SW480 (cell line): Measurements from ENCODE around the gene EMC6.

ENCODE experiments used
- DNase-seq: peaks from one replicate; pipeline ENCODE4 v3.0.0-alpha.2; 2016; ENCODE audit warnings: low spot score

EMC6 gene

GRCh38 chr17:3710951-3711383 lies 42.4 kb downstream of the EMC6 start:
- DNase-seq = peak; percentile 27

- no peak for DNase-seq
Observed at GRCh38 chr17:3712811-3713463, 44.3 kb downstream of the EMC6 start.

DNA sequence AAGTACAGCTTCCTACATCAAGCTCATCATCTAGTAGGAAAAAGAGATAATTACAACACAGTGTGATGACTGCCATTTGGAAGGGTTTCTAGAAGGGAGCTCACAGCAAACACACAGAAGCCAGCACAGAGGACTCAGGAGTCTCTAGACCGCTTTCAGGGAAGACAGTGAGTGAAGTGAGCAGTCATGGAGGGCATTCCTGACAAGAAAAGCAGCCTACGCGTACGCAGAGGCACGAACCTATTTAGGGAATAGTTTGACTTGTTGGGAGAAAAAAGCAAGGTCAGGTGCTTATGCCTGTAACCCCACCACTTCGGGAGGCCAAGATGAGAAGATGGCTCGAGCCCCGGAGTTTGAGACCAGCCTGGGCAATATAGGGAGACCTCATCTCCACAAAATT lies 46.7 kb downstream of the EMC6 start:
- no peak for DNase-seq

DNA sequence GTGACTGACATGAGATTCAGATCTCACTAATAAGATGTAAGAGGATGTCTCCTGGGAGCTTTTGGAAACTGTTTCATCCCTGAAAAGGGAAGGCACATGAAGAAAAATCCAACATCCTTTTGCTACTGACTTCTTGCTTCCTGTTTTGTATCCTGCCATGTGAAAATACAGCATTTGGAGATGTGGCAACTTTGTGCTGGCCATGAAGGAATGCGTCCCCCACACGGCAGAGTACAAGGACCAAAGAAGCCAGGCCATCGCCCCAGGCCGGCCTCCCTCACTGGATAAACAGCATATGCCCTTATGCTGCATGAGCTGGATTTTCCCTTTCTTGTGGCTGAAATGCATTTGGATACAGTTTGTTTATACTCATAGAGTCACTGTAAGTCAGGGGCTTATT lies 49.6 kb downstream of the EMC6 start:
- DNase-seq = no peak

DNA sequence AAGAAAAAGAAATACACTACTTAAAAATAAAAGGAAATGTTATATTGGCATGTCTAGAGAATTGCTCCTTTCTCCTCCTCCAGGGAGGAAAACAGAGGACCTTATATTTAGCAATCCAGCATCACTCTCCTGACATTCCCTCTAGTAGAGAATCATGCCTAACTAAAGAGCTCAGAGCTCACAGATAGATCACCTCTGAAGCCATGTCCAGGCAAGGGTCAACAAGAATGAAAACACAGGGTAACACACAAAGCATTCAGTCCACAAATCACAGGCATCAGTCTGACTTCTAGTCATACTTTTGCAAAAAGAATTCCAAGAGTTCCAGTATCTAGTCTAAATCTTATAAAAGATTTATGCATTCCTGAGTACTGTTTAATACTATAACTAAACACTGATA lies 50.7 kb downstream of the EMC6 start:
- no peak for DNase-seq
